GM13977 (cell line): ENCODE results near the gene NAV3.

Source experiments
- DNase-seq: peaks from one replicate; pipeline ENCODE4 v3.0.0; 2012; ENCODE audit warnings: low spot score
- in situ Hi-C: fragments of 300-500 bp; cut with MboI; formaldehyde crosslinking; loops from one replicate; pipeline ENCODE4 v1.12.0; 2022; ENCODE audit warnings: low sequenced_read_pairs, low pct_unique_long_range_greater_than_20kb, mixed read lengths, inconsistent platforms; ENCODE audit not compliant: unreplicated experiment
- TF ChIP-seq, protein P1 (sequence below): IDR thresholded peaks from 2 replicates; pipeline ENCODE4 v1.5.1; 2012; ENCODE audit warnings: mild to moderate bottlenecking, control low read depth; ENCODE audit not compliant: insufficient read depth; ENCODE audit errors: extremely low read depth, missing control alignments

NAV3 gene

GRCh38 chr12:78018939-78019338, 188.2 kb downstream of the NAV3 start:
- TF ChIP-seq, protein P1, sequence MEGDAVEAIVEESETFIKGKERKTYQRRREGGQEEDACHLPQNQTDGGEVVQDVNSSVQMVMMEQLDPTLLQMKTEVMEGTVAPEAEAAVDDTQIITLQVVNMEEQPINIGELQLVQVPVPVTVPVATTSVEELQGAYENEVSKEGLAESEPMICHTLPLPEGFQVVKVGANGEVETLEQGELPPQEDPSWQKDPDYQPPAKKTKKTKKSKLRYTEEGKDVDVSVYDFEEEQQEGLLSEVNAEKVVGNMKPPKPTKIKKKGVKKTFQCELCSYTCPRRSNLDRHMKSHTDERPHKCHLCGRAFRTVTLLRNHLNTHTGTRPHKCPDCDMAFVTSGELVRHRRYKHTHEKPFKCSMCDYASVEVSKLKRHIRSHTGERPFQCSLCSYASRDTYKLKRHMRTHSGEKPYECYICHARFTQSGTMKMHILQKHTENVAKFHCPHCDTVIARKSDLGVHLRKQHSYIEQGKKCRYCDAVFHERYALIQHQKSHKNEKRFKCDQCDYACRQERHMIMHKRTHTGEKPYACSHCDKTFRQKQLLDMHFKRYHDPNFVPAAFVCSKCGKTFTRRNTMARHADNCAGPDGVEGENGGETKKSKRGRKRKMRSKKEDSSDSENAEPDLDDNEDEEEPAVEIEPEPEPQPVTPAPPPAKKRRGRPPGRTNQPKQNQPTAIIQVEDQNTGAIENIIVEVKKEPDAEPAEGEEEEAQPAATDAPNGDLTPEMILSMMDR: no peak
- no peak for DNase-seq
- in situ Hi-C loops: no loop called here

DNA sequence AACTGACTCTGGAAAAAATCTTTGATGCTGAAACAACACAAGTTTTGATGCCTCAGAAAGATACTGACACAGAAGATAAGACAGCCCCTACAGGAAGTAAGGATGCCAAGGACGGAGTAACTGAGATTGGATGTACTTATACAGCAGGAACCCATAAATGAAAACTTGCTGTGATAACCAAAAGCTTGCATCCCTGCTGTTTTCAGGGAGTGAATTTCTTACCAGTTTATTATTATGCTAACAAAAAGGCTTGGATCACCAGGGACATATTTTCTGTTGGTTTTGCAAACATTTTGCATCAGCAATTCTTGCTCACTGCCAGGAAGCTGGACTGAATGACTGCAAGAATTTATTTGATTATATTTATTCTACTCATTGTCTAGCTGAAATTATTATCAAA, 197.7 kb downstream of the NAV3 start:
- no peak for DNase-seq
- in situ Hi-C loops: no loop called here
- TF ChIP-seq, protein P1: no peak

DNA sequence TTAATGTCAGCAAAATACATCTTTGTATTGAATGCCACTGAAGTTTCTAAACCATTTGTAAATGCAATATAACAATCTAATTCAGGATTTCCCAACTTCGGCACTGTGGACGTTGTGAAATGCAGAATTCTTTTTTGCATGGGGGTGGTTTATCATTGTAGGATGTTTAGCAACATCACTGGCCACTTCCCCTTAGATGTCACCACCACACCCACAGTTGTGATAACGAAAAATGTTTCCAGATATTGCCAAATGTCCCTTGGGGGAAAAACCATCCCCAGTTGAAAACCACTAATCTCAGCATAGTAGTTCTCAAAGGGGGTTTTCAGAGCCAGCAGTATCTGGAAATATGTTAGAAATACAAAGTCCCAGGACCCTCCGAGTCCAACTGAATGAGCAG, 203.3 kb downstream of the NAV3 start:
- in situ Hi-C loops: no loop called here
- no peak for DNase-seq
- TF ChIP-seq, protein P1: no peak

DNA sequence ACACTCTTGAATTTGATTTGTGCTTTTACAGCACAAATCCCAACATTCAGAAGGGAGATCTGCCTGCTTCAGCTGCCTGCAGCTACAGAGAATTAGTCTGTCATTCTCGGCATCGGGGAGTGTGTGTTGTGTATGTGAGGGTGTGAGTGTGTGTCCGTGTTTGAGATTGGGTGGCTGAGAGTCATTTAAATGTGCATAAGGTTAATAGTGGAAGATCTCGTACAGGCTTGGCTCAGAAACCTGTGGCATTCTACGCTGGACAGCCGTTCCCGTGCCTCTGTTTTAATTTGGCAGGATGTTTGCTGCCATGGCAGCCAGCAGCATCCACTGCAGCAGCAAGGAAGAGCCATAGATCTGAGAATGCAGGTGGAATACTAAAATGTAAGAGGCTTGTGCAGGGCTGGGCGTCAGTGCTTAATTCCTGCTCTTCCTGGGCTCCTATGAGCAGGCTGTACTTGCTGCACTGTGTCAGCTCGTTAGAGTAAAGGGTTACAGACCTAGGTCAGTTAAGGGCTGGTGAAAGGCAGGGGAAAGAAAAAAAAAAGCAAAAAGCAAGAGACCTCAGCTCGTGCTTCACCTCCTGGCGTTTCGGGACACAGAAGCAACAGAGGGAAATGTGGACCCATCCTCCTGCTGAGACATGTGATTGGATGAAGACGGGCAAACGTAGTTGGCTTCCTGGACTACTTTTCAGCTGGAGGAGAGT, 205.4 kb downstream of the NAV3 start:
- DNase-seq: no peak
- in situ Hi-C loops: no loop called here
- TF ChIP-seq, protein P1: no peak

GRCh38 chr12:78036874-78037273, 206.2 kb downstream of the NAV3 start:
- TF ChIP-seq, protein P1: no peak
- in situ Hi-C loops: no loop called here
- no peak for DNase-seq

GRCh38 chr12:78037707-78038106, 207.0 kb downstream of the NAV3 start:
- in situ Hi-C loops: no loop called here
- no peak for DNase-seq
- TF ChIP-seq, protein P1: no peak
